Body of pancreas (tissue), 4 donors: ENCODE data around the gene APRT.

ENCODE experiments used
- CTCF ChIP-seq, 7 experiments: fragments of 450-650 bp in 4 of 7; fragments of 200-600 bp in 3 of 7; sonication (generic) in 3 of 7; IDR thresholded peaks; one replicate each; pipeline ENCODE4 v1.5.1; 2016 to 2019; ENCODE audit warnings: antibody characterized with exemption in 7 of 7
- POLR2A ChIP-seq, 3 donors: fragments of 450-650 bp; IDR thresholded peaks; one replicate each; pipeline ENCODE4 v1.6.1; 2016; ENCODE audit warnings: antibody characterized with exemption in 3 of 3, mild to moderate bottlenecking in 2 of 3

GRCh38 chr16:88773812-88774291 is 37.9 kb downstream of the APRT start:
- TF ChIP-seq CTCF (IDR thresholded peaks at IDR 0.05) (no peak), POLR2A (IDR thresholded peaks at IDR 0.05) (no peak)
